Iris pigment epithelial cell (primary cell): ENCODE data around the gene PLCB4.

Source experiments
- DNase-seq: peaks from one replicate; pipeline ENCODE4 v3.0.0-alpha.2; 2011; ENCODE audit warnings: low read depth

PLCB4 gene

GRCh38 chr20:9520086-9520485, 451.2 kb downstream of the PLCB4 start:
- DNase-seq = no peak

DNA sequence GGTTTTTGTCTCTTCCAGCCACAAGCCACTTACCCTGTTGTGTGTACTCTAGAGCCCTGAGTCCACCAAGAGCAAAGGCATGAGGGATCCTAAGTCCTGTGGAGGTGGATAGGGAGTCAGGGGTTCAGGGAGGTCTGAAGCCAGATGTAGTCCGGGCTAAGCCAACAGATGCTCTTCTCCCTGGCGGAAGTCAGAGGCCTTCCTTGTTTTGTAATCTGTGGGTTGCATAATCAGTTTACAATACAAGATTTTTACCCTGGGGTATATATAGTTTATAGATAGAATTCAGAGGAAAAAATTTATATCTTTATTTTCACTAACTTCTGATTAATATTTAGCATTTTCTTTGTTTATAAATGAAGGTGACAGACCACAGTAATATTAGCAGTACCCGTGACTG, 454.7 kb downstream of the PLCB4 start:
- DNase-seq = no peak
